Endothelial cell of umbilical vein (primary cell): ENCODE data around the gene VWA8. TPM values are rescaled to one million over a fixed set of nuclear protein-coding genes. Genes with fewer than 3 reads are reported as not detected.

Experiments
- BruUV-seq: library from RNA; stranded (reverse); fragments of 400-500 nt; replicated peaks from 2 replicates; lab custom pipeline; 2021; lab: Mats Ljungman, UMichigan
- CTCF ChIA-PET: fragments of 300-600, 350-600 bp; sonication (Branson Sonifier 250); formaldehyde crosslinking; loops from one replicate; lab custom pipeline; 2021; ENCODE audit warnings: antibody characterized with exemption, inconsistent platforms; lab: Charles Lee
- POLR2A ChIA-PET: fragments of 300-600, 350-600 bp; sonication (Branson Sonifier 250); formaldehyde crosslinking; loops from one replicate; lab custom pipeline; 2021; ENCODE audit warnings: antibody characterized with exemption, inconsistent platforms; lab: Charles Lee
- DNase-seq: peaks from one replicate; pipeline ENCODE4 v3.0.0-alpha.2; 2011; ENCODE audit warnings: low read depth, low spot score
- FAIRE-seq: peaks from 2 replicates; lab custom pipeline; 2011; peaks lifted over from hg19 to GRCh38; lab: Jason Lieb, UNC
- H2AFZ ChIP-seq: 2 replicates; pipeline ENCODE4 v1.6.0; 2012; ENCODE audit warnings: low read depth, low read length, control low read depth, inconsistent platforms
- H3K27ac ChIP-seq: 2 replicates; pipeline ENCODE4 v1.5.1; 2011; ENCODE audit warnings: low read depth, mild to moderate bottlenecking, control low read depth, low read length, moderate library complexity; ENCODE audit not compliant: insufficient read depth
- H3K27me3 ChIP-seq, 2 experiments: 2 replicates each; pipeline versions ENCODE4 v1.6.0 to v1.6.1; 2011; ENCODE audit warnings: low read length in 2 of 2, mixed read lengths in 1 of 2; ENCODE audit not compliant: control insufficient read depth in 2 of 2, insufficient read depth in 2 of 2
- H3K36me3 ChIP-seq, 2 experiments: 2 replicates in 1 of 2; 3 replicates in 1 of 2; pipeline ENCODE4 v1.5.1; 2011; ENCODE audit warnings: low read length in 2 of 2, mild to moderate bottlenecking in 1 of 2, moderate library complexity in 1 of 2; ENCODE audit not compliant: control insufficient read depth in 2 of 2, insufficient read depth in 2 of 2; ENCODE audit errors: extremely low read depth in 1 of 2
- H3K4me1 ChIP-seq: 3 replicates; pipeline ENCODE4 v1.5.1; 2011; ENCODE audit warnings: mild to moderate bottlenecking, low read length; ENCODE audit not compliant: control insufficient read depth, insufficient read depth; ENCODE audit errors: extremely low read depth
- H3K4me2 ChIP-seq: 2 replicates; pipeline ENCODE4 v1.6.1; 2011; ENCODE audit warnings: low read length, control low read depth, mixed read lengths; ENCODE audit not compliant: insufficient read depth
- H3K4me3 ChIP-seq, 3 experiments: fragments of 200-600 bp in 1 of 3; sonication (generic), shearing (Covaris generic) in 1 of 3; replicated peaks in 1 of 3; 2 replicates each; pipeline ENCODE4 v1.5.1; 2011 to 2016; ENCODE audit warnings: control low read depth in 3 of 3, low read length in 3 of 3, mild to moderate bottlenecking in 2 of 3, inconsistent platforms in 1 of 3, low read depth in 1 of 3, moderate library complexity in 1 of 3; ENCODE audit not compliant: insufficient read depth in 1 of 3
- H3K79me2 ChIP-seq: 2 replicates; pipeline ENCODE4 v1.6.0; 2012; ENCODE audit warnings: low read length, inconsistent platforms; ENCODE audit not compliant: control insufficient read depth, insufficient read depth
- H3K9ac ChIP-seq: replicated peaks from 2 replicates; pipeline ENCODE3; 2011; ENCODE audit warnings: low read length, control low read depth; ENCODE audit not compliant: insufficient read depth; ENCODE audit errors: extremely low read depth
- H3K9me1 ChIP-seq: replicated peaks from 3 replicates; pipeline ENCODE4 v1.6.0; 2011; ENCODE audit warnings: mild to moderate bottlenecking, low read length; ENCODE audit not compliant: control insufficient read depth, insufficient read depth; ENCODE audit errors: extremely low read depth
- H3K9me3 ChIP-seq: replicated peaks from 2 replicates; pipeline ENCODE4 v1.5.1; 2012; ENCODE audit warnings: low read length, inconsistent platforms; ENCODE audit not compliant: control insufficient read depth, insufficient read depth
- H4K20me1 ChIP-seq: replicated peaks from 2 replicates; pipeline ENCODE3; 2011; ENCODE audit warnings: mild to moderate bottlenecking, low read length; ENCODE audit not compliant: control insufficient read depth, insufficient read depth; ENCODE audit errors: extremely low read depth
- EZH2 ChIP-seq: IDR thresholded peaks from 2 replicates; pipeline ENCODE4 v1.6.1; 2012; ENCODE audit warnings: borderline replicate concordance, low read depth, mild to moderate bottlenecking, moderate library complexity, low read length, inconsistent platforms; ENCODE audit not compliant: severe bottlenecking
- FOS ChIP-seq: IDR thresholded peaks from 2 replicates; pipeline ENCODE4 v1.6.1; 2011; ENCODE audit warnings: mild to moderate bottlenecking, low read length, moderate library complexity, borderline replicate concordance; ENCODE audit not compliant: insufficient read depth
- GATA2 ChIP-seq: IDR thresholded peaks from 2 replicates; pipeline ENCODE4 v1.7.0; 2011; ENCODE audit warnings: low read depth, mild to moderate bottlenecking, moderate library complexity, mixed read lengths, low read length; ENCODE audit not compliant: insufficient read length, insufficient read depth
- JUN ChIP-seq: IDR thresholded peaks from 2 replicates; pipeline ENCODE4 v1.6.1; 2011; ENCODE audit warnings: borderline replicate concordance, low read depth; ENCODE audit not compliant: insufficient read length, insufficient read depth
- MYC ChIP-seq: IDR thresholded peaks from one replicate; pipeline ENCODE4 v1.6.1; 2011; ENCODE audit warnings: mild to moderate bottlenecking, low read depth, low read length
- POLR2A ChIP-seq: IDR thresholded peaks from 2 replicates; pipeline ENCODE4 v1.6.1; 2012; ENCODE audit warnings: low read depth, mild to moderate bottlenecking, control low read depth, low read length
- POLR2AphosphoS5 ChIP-seq: IDR thresholded peaks from 2 replicates; pipeline ENCODE4 v1.6.1; 2012; ENCODE audit warnings: low read depth, mild to moderate bottlenecking, control low read depth, low read length, moderate library complexity; ENCODE audit not compliant: insufficient read depth
- dilution Hi-C: fragments of 300-500 bp; cut with MboI; formaldehyde crosslinking; loops from one replicate; pipeline ENCODE4 v1.15.0; 2019; ENCODE audit warnings: low sequenced_read_pairs; ENCODE audit not compliant: extremely low pct_ligation_motif_present
- intact Hi-C: fragments of 100-400 bp; cut with micrococcal nuclease; formaldehyde crosslinking; loops from one replicate; pipeline ENCODE4 v1.10.0; 2022
- polyA plus RNA-seq, 4 experiments: library from polyadenylated mRNA; depleted of rRNA in 3 of 4; stranded (reverse) in 3 of 4; unstranded in 1 of 4; fragments of >200 nt; gene quantifications; 2 replicates each; pipeline versions ENCODE4 v1.2.1 to v1.2.3, GENCODE V29; 2011 to 2012; ENCODE audit warnings: missing spikeins in 1 of 4
- total RNA-seq: library from RNA; stranded (reverse); gene quantifications from 2 replicates; pipeline ENCODE4 v1.2.3, GENCODE V29; 2021
- TF ChIP-seq, protein P1 (sequence below): IDR thresholded peaks from 2 replicates; pipeline ENCODE4 v1.6.1; 2011; ENCODE audit not compliant: insufficient read depth, insufficient read length
- TF ChIP-seq, protein P2 (sequence below), 2 donors: IDR thresholded peaks; 1 replicate in 1 of 2; 2 replicates in 1 of 2; pipeline ENCODE4 v1.5.1; 2011; ENCODE audit warnings: low read length in 2 of 2, mild to moderate bottlenecking in 2 of 2, moderate library complexity in 2 of 2, control low read depth in 1 of 2, inconsistent platforms in 1 of 2, low read depth in 1 of 2; ENCODE audit not compliant: insufficient read depth in 1 of 2; ENCODE audit errors: extremely low read depth in 1 of 2

VWA8 gene
- total and polyA plus RNA-seq, 2 donors (not counting 3 experiments of a cell fraction or from before 2014, with no cell fraction given) = 2.9 to 11.3 TPM

DNA sequence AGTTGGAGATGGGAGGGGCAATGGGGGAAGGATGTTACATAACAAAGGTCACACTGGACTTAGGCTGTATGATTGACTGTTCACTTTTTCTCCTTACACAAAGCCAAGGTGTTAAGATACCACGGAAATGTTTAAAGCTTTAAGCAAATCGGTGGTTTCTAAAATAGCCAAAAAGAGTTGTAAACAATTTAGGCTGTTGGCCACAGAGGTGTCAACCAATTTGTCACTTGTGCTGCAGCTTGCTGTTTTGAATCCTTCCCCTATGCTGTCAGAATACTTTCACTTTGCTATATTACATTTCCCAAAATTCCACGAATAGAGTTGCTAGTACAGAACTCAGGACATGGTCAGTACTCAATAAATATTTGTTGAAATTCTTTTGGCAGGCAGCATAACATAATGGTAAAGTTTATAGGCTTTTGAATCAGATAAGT, 149.3 kb downstream of the VWA8 start:
- intact Hi-C loops (no loop called here), dilution Hi-C loops (no loop called here)
- TF ChIP-seq EZH2 (no peak), MYC (no peak), FOS (no peak), POLR2A (no peak), POLR2AphosphoS5 (no peak), JUN (no peak), GATA2 (no peak)
- TF ChIP-seq, protein P1, sequence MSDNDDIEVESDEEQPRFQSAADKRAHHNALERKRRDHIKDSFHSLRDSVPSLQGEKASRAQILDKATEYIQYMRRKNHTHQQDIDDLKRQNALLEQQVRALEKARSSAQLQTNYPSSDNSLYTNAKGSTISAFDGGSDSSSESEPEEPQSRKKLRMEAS = no peak
- TF ChIP-seq, protein P2, sequence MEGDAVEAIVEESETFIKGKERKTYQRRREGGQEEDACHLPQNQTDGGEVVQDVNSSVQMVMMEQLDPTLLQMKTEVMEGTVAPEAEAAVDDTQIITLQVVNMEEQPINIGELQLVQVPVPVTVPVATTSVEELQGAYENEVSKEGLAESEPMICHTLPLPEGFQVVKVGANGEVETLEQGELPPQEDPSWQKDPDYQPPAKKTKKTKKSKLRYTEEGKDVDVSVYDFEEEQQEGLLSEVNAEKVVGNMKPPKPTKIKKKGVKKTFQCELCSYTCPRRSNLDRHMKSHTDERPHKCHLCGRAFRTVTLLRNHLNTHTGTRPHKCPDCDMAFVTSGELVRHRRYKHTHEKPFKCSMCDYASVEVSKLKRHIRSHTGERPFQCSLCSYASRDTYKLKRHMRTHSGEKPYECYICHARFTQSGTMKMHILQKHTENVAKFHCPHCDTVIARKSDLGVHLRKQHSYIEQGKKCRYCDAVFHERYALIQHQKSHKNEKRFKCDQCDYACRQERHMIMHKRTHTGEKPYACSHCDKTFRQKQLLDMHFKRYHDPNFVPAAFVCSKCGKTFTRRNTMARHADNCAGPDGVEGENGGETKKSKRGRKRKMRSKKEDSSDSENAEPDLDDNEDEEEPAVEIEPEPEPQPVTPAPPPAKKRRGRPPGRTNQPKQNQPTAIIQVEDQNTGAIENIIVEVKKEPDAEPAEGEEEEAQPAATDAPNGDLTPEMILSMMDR (IDR thresholded peaks at IDR 0.05; ENCODE audit: extremely low read depth in 1 of 2, insufficient read depth in 1 of 2, low read depth in 1 of 2, low read length in 2 of 2) = no peak
- Histone ChIP-seq H3K4me3 (no peak overlapping the region), H3K27ac (no peak overlapping the region), H2AFZ (no peak overlapping the region), H3K9ac (no peak overlapping the region), H3K9me3 (no peaks in the 10 kb centered on the region), H4K20me1 (no peaks in the 10 kb centered on the region), H3K36me3 (no peaks in the 10 kb centered on the region), H3K27me3 (no peaks in the 10 kb centered on the region), H3K9me1 (no peaks in the 10 kb centered on the region), H3K4me1 (no peaks in the 10 kb centered on the region), H3K79me2 (no peaks in the 10 kb centered on the region), H3K4me2 (no peak overlapping the region)
- no TSS peak for BruUV-seq
- no peak for DNase-seq
- POLR2A ChIA-PET = no interaction called here
- no peak for FAIRE-seq
- CTCF ChIA-PET = interaction anchor here (1.2 to 1.5 kb wide), 3 partner anchors 32 to 101 kb away, joined by 3 to 5 read pairs (median 3); no protein-coding TSS in a partner anchor
